ENCODE measurements around the gene LARGE1. TPM values are rescaled to one million over a fixed set of nuclear protein-coding genes. Genes with fewer than 3 reads are reported as not detected.

The LARGE1 gene
- total RNA-seq, 3 donors from 2014 or later = 23.6 to 27.8 (median 26.1) TPM

- TF ChIP-seq CTCF (IDR thresholded peaks at IDR 0.05) (no peak), POLR2AphosphoS5 (IDR thresholded peaks at IDR 0.05) (no peak), POLR2A (IDR thresholded peaks at IDR 0.05) (no peak)
- Histone ChIP-seq H3K9me3 (no peaks in the 10 kb centered on the region), H3K27me3 (no peaks in the 10 kb centered on the region), H3K4me1 (no peaks in the 10 kb centered on the region), H3K4me3 (no peak overlapping the region), H3K36me3 (no peaks in the 10 kb centered on the region), H3K27ac (no peak overlapping the region)
- intact Hi-C loops (cut with DNase I; ENCODE audit: low total_unique reads) = no loop called here
- no peak for DNase-seq (ENCODE audit: low spot score in 2 of 2)
Observed at GRCh38 chr22:33600595-33600994, 319.7 kb downstream of the LARGE1 start.

- DNase-seq (ENCODE audit: low spot score in 2 of 2) = no peak
- TF ChIP-seq POLR2A (IDR thresholded peaks at IDR 0.05) (no peak), CTCF (IDR thresholded peaks at IDR 0.05) (no peak), POLR2AphosphoS5 (IDR thresholded peaks at IDR 0.05) (no peak)
- Histone ChIP-seq H3K27me3 (no peaks in the 10 kb centered on the region), H3K4me3 (no peak overlapping the region), H3K27ac (no peak overlapping the region), H3K36me3 (no peaks in the 10 kb centered on the region), H3K9me3 (no peaks in the 10 kb centered on the region), H3K4me1 (no peaks in the 10 kb centered on the region)
- intact Hi-C loops (cut with DNase I; ENCODE audit: low total_unique reads) = no loop called here
Observed at GRCh38 chr22:33600113-33600512, 320.2 kb downstream of the LARGE1 start.

- no peak for TF ChIP-seq CTCF (IDR thresholded peaks at IDR 0.05)
- TF ChIP-seq POLR2AphosphoS5 (IDR thresholded peaks at IDR 0.05) = no peak
- TF ChIP-seq POLR2A (IDR thresholded peaks at IDR 0.05) = no peak
- Histone ChIP-seq H3K9me3 (no peaks in the 10 kb centered on the region), H3K36me3 (no peaks in the 10 kb centered on the region), H3K4me3 (no peak overlapping the region), H3K4me1 (no peaks in the 10 kb centered on the region), H3K27ac (no peak overlapping the region), H3K27me3 (no peaks in the 10 kb centered on the region)
- intact Hi-C loops (cut with DNase I; ENCODE audit: low total_unique reads) = no loop called here
- no peak for DNase-seq (ENCODE audit: low spot score in 2 of 2)
Observed at GRCh38 chr22:33599596-33599995, 320.7 kb downstream of the LARGE1 start.

GRCh38 chr22:33598821-33599220, 321.5 kb downstream of the LARGE1 start:
- intact Hi-C loops (cut with DNase I; ENCODE audit: low total_unique reads) = no loop called here
- Histone ChIP-seq H3K27me3 (no peaks in the 10 kb centered on the region), H3K4me3 (no peak overlapping the region), H3K36me3 (no peaks in the 10 kb centered on the region), H3K4me1 (no peaks in the 10 kb centered on the region), H3K27ac (no peak overlapping the region), H3K9me3 (no peaks in the 10 kb centered on the region)
- DNase-seq (ENCODE audit: low spot score in 2 of 2) = no peak
- TF ChIP-seq POLR2AphosphoS5 (IDR thresholded peaks at IDR 0.05) = no peak
- no peak for TF ChIP-seq POLR2A (IDR thresholded peaks at IDR 0.05)
- no peak for TF ChIP-seq CTCF (IDR thresholded peaks at IDR 0.05)

- no peaks in the 10 kb centered on the region for H3K36me3 ChIP-seq
- intact Hi-C loops (cut with DNase I; ENCODE audit: low total_unique reads) = no loop called here
- no peak for TF ChIP-seq POLR2AphosphoS5 (IDR thresholded peaks at IDR 0.05)
- no peak for TF ChIP-seq CTCF (IDR thresholded peaks at IDR 0.05)
- TF ChIP-seq POLR2A (IDR thresholded peaks at IDR 0.05) = no peak
- no peak overlapping the region for H3K4me3 ChIP-seq
- no peaks in the 10 kb centered on the region for H3K9me3 ChIP-seq
- DNase-seq (ENCODE audit: low spot score in 2 of 2) = peak in 1 of 2 donors; percentile 65
- H3K27me3 ChIP-seq = no peaks in the 10 kb centered on the region
- H3K27ac ChIP-seq = no peak overlapping the region
- no peaks in the 10 kb centered on the region for H3K4me1 ChIP-seq
Observed at GRCh38 chr22:33597274-33597985, 322.8 kb downstream of the LARGE1 start.
